ENCODE measurements around the gene EXOSC1. TPM values are rescaled to one million over a fixed set of nuclear protein-coding genes. Genes with fewer than 3 reads are reported as not detected.

EXOSC1 gene
- polyA plus RNA-seq, 1 donor from 2014 or later, result 33.5 TPM

DNA sequence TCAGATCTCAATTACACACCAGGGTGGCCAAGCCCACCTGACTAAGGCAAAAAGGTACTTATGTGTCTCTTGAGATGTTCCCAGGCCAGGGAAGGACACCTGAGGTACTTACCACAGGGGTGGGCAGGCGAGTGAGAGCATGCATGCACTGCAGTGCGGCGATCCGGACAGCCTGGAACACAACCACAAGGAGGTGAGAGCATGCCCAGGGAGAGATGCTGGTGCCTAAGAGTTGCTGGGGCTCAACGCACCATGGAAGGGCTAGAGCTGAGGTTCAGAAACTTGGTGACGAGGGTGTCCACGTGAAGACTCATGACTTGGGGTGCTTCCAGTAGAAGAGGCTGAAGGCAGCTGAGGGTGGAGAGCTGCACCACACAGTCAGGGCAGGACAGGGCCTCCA lies 13.3 kb upstream of the EXOSC1 start:
- Histone ChIP-seq H3K27ac (ENCODE audit: low read length) (no peak overlapping the region), H3F3A (ENCODE audit: insufficient read depth, low read length, poor library complexity, severe bottlenecking) (no peaks in the 10 kb centered on the region), H3K9me3 (ENCODE audit: low read length) (no peaks in the 10 kb centered on the region), H3K4me2 (ENCODE audit: low read length) (no peak overlapping the region), H3K27me3 (ENCODE audit: insufficient read depth, low read depth, low read length) (no peaks in the 10 kb centered on the region), H2AFZ (ENCODE audit: low read depth, low read length) (no peak overlapping the region), H3K9ac (ENCODE audit: low read length) (no peak overlapping the region), H3K9me2 (ENCODE audit: insufficient read depth, low read length) (no peaks in the 10 kb centered on the region), H3K4me3 (ENCODE audit: low read length) (no peak overlapping the region), H3K79me2 (replicated peaks; ENCODE audit: insufficient read depth, low read length) (no peaks in the 10 kb centered on the region), H4K20me1 (ENCODE audit: insufficient read depth) (no peaks in the 10 kb centered on the region), H3K36me3 (ENCODE audit: insufficient read depth, low read length) (peaks cover 11% of the 10 kb centered on the region)
- TF ChIP-seq TAF1 (IDR thresholded peaks at IDR 0.05; ENCODE audit: low read depth), result no peak
- no peak for TF ChIP-seq CTCF (IDR thresholded peaks at IDR 0.05; ENCODE audit: poor library complexity, severe bottlenecking)
- no peak for TF ChIP-seq RAD21 (conservative IDR thresholded peaks at IDR 0.05)
- TF ChIP-seq MXI1 (conservative IDR thresholded peaks at IDR 0.05; ENCODE audit: poor library complexity, severe bottlenecking), result no peak
- no peak for TF ChIP-seq POLR2AphosphoS5 (IDR thresholded peaks at IDR 0.05)
- TF ChIP-seq, protein P1, sequence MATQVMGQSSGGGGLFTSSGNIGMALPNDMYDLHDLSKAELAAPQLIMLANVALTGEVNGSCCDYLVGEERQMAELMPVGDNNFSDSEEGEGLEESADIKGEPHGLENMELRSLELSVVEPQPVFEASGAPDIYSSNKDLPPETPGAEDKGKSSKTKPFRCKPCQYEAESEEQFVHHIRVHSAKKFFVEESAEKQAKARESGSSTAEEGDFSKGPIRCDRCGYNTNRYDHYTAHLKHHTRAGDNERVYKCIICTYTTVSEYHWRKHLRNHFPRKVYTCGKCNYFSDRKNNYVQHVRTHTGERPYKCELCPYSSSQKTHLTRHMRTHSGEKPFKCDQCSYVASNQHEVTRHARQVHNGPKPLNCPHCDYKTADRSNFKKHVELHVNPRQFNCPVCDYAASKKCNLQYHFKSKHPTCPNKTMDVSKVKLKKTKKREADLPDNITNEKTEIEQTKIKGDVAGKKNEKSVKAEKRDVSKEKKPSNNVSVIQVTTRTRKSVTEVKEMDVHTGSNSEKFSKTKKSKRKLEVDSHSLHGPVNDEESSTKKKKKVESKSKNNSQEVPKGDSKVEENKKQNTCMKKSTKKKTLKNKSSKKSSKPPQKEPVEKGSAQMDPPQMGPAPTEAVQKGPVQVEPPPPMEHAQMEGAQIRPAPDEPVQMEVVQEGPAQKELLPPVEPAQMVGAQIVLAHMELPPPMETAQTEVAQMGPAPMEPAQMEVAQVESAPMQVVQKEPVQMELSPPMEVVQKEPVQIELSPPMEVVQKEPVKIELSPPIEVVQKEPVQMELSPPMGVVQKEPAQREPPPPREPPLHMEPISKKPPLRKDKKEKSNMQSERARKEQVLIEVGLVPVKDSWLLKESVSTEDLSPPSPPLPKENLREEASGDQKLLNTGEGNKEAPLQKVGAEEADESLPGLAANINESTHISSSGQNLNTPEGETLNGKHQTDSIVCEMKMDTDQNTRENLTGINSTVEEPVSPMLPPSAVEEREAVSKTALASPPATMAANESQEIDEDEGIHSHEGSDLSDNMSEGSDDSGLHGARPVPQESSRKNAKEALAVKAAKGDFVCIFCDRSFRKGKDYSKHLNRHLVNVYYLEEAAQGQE (IDR thresholded peaks at IDR 0.05; ENCODE audit: borderline replicate concordance), result no peak
- TF ChIP-seq EP300 (conservative IDR thresholded peaks at IDR 0.05; ENCODE audit: poor library complexity, severe bottlenecking), result no peak
- TF ChIP-seq EZH2 (IDR thresholded peaks at IDR 0.05; ENCODE audit: borderline replicate concordance, insufficient read depth, low read length, poor library complexity, severe bottlenecking), result no peak
- no peak for TF ChIP-seq SMC3 (conservative IDR thresholded peaks at IDR 0.05; ENCODE audit: poor library complexity)

GRCh38 chr10:97456686-97457065 lies 10.9 kb upstream of the EXOSC1 start:
- TF ChIP-seq POLR2AphosphoS5 (IDR thresholded peaks at IDR 0.05), result no peak
- no peak for TF ChIP-seq EP300 (conservative IDR thresholded peaks at IDR 0.05; ENCODE audit: poor library complexity, severe bottlenecking)
- TF ChIP-seq CTCF (IDR thresholded peaks at IDR 0.05; ENCODE audit: poor library complexity, severe bottlenecking), result no peak
- H3K79me2 ChIP-seq (replicated peaks; ENCODE audit: insufficient read depth, low read length), result no peaks in the 10 kb centered on the region
- no peak overlapping the region for H2AFZ ChIP-seq (ENCODE audit: low read depth, low read length)
- no peaks in the 10 kb centered on the region for H3F3A ChIP-seq (ENCODE audit: insufficient read depth, low read length, poor library complexity, severe bottlenecking)
- no peak overlapping the region for H3K9ac ChIP-seq (ENCODE audit: low read length)
- no peaks in the 10 kb centered on the region for H3K9me3 ChIP-seq (ENCODE audit: low read length)
- no peaks in the 10 kb centered on the region for H3K27me3 ChIP-seq (ENCODE audit: insufficient read depth, low read depth, low read length)
- no peak overlapping the region for H3K4me3 ChIP-seq (ENCODE audit: low read length)
- H3K9me2 ChIP-seq (ENCODE audit: insufficient read depth, low read length), result no peaks in the 10 kb centered on the region
- no peak overlapping the region for H3K27ac ChIP-seq (ENCODE audit: low read length)
- H4K20me1 ChIP-seq (ENCODE audit: insufficient read depth), result no peaks in the 10 kb centered on the region
- no peak overlapping the region for H3K4me2 ChIP-seq (ENCODE audit: low read length)
- H3K36me3 ChIP-seq (ENCODE audit: insufficient read depth, low read length), result peaks cover 11% of the 10 kb centered on the region
